GM12878 (cell line): ENCODE measurements around the gene WWOX.

Source experiments
- POLR2A ChIP-seq: IDR thresholded peaks from 2 replicates; pipeline ENCODE4 v1.6.1; 2011; ENCODE audit warnings: low read depth, mild to moderate bottlenecking, low read length
- POLR2AphosphoS2 ChIP-seq: IDR thresholded peaks from 2 replicates; pipeline ENCODE4 v1.6.1; 2011; ENCODE audit warnings: low read depth, mild to moderate bottlenecking, low read length, improper control_type of control experiment, moderate library complexity
- TF ChIP-seq, protein P1 (sequence below), 3 experiments: IDR thresholded peaks in 2 of 3; conservative IDR thresholded peaks in 1 of 3; 2 replicates each; pipeline ENCODE4 v1.5.1; 2011; ENCODE audit warnings: low read depth in 3 of 3, low read length in 3 of 3, mild to moderate bottlenecking in 3 of 3, control low read depth in 2 of 3, moderate library complexity in 2 of 3, inconsistent platforms in 1 of 3, mixed read lengths in 1 of 3; ENCODE audit not compliant: control insufficient read depth in 2 of 3, insufficient read depth in 1 of 3; ENCODE audit errors: extremely low read depth in 1 of 3

DNA sequence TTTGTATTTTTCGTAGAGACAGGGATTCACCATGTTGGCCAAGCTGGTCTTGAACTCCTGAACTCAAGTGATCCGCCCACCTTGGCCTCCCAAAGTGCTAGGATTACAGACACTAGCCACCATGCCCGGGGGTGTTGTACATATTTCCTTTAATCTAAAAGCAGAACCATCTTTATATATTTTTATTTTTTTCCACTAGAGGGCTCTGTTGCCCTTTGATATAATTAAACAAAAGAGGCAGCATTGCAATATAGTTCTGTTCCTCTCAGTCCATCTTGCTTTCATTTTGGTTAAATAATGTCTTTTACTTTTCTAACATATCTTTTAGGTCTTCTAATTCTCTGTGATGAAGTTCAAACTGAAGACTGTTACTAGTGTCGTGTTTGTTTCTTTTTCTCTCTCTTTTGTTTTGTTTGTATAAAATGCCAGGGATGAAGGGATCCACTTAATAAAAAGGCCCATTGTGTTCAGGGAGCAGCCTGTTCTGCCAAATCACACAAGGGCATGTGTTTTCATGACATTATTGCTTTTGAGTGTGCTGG is 23.4 kb downstream of the WWOX start:
- TF ChIP-seq, protein P1, sequence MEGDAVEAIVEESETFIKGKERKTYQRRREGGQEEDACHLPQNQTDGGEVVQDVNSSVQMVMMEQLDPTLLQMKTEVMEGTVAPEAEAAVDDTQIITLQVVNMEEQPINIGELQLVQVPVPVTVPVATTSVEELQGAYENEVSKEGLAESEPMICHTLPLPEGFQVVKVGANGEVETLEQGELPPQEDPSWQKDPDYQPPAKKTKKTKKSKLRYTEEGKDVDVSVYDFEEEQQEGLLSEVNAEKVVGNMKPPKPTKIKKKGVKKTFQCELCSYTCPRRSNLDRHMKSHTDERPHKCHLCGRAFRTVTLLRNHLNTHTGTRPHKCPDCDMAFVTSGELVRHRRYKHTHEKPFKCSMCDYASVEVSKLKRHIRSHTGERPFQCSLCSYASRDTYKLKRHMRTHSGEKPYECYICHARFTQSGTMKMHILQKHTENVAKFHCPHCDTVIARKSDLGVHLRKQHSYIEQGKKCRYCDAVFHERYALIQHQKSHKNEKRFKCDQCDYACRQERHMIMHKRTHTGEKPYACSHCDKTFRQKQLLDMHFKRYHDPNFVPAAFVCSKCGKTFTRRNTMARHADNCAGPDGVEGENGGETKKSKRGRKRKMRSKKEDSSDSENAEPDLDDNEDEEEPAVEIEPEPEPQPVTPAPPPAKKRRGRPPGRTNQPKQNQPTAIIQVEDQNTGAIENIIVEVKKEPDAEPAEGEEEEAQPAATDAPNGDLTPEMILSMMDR (IDR thresholded peaks at IDR 0.05 in 2 of 3, conservative IDR thresholded peaks at IDR 0.05 in 1 of 3; ENCODE audit: control insufficient read depth in 2 of 3, extremely low read depth in 1 of 3, insufficient read depth in 1 of 3, low read depth in 3 of 3, low read length in 3 of 3) = peak; percentile 8 to 51 (median 23); a peak in 3 of 6 replicates
- no peak for TF ChIP-seq POLR2A
- TF ChIP-seq POLR2AphosphoS2 = no peak
